ENCODE results near the gene MTF1.

Gene MTF1

GRCh38 chr1:37840711-37841110 lies 18.7 kb downstream of the MTF1 start:
- no peak for FAIRE-seq
- no peak for TF ChIP-seq PAX5 (IDR thresholded peaks at IDR 0.05; ENCODE audit: insufficient read depth, low read length, severe bottlenecking)
- no peak for TF ChIP-seq SPI1 (IDR thresholded peaks at IDR 0.05; ENCODE audit: low read depth, low read length)
- no peak for TF ChIP-seq POLR2A (IDR thresholded peaks at IDR 0.05; ENCODE audit: low read depth, low read length)
- no peak for TF ChIP-seq POU2F2 (IDR thresholded peaks at IDR 0.05; ENCODE audit: low read depth, low read length)
- TF ChIP-seq POLR2AphosphoS5 (IDR thresholded peaks at IDR 0.05; ENCODE audit: low read depth, low read length): no peak
- TF ChIP-seq TAF1 (IDR thresholded peaks at IDR 0.05; ENCODE audit: low read depth, low read length): no peak

GRCh38 chr1:37839676-37840075 lies 19.7 kb downstream of the MTF1 start:
- no peak for FAIRE-seq
- DNase-seq (ENCODE audit: insufficient read length, low spot score): no peak
- no peak for TF ChIP-seq PAX5 (IDR thresholded peaks at IDR 0.05; ENCODE audit: insufficient read depth, low read length, severe bottlenecking)
- TF ChIP-seq SPI1 (IDR thresholded peaks at IDR 0.05; ENCODE audit: low read depth, low read length): no peak
- no peak for TF ChIP-seq POU2F2 (IDR thresholded peaks at IDR 0.05; ENCODE audit: low read depth, low read length)

More at GRCh38 chr1:37840711-37841110, 18.7 kb downstream of the MTF1 start:
- no peak for DNase-seq (ENCODE audit: insufficient read length, low spot score)

GRCh38 chr1:37836788-37837187 lies 22.6 kb downstream of the MTF1 start:
- TF ChIP-seq TAF1 (IDR thresholded peaks at IDR 0.05; ENCODE audit: low read depth, low read length) (no peak), POLR2A (IDR thresholded peaks at IDR 0.05; ENCODE audit: low read depth, low read length) (no peak), POU2F2 (IDR thresholded peaks at IDR 0.05; ENCODE audit: low read depth, low read length) (no peak), SPI1 (IDR thresholded peaks at IDR 0.05; ENCODE audit: low read depth, low read length) (no peak), POLR2AphosphoS5 (IDR thresholded peaks at IDR 0.05; ENCODE audit: low read depth, low read length) (no peak), PAX5 (IDR thresholded peaks at IDR 0.05; ENCODE audit: insufficient read depth, low read length, severe bottlenecking) (no peak)
- FAIRE-seq (no peak), DNase-seq (ENCODE audit: insufficient read length, low spot score) (no peak)

GRCh38 chr1:37831809-37832208 lies 27.6 kb downstream of the MTF1 start:
- DNase-seq (ENCODE audit: insufficient read length, low spot score) (no peak), FAIRE-seq (no peak)
- TF ChIP-seq POU2F2 (IDR thresholded peaks at IDR 0.05; ENCODE audit: low read depth, low read length) (no peak), SPI1 (IDR thresholded peaks at IDR 0.05; ENCODE audit: low read depth, low read length) (no peak), TAF1 (IDR thresholded peaks at IDR 0.05; ENCODE audit: low read depth, low read length) (no peak), PAX5 (IDR thresholded peaks at IDR 0.05; ENCODE audit: insufficient read depth, low read length, severe bottlenecking) (no peak), POLR2AphosphoS5 (IDR thresholded peaks at IDR 0.05; ENCODE audit: low read depth, low read length) (no peak), POLR2A (IDR thresholded peaks at IDR 0.05; ENCODE audit: low read depth, low read length) (no peak)

GRCh38 chr1:37831109-37831508 lies 28.3 kb downstream of the MTF1 start:
- FAIRE-seq (no peak), DNase-seq (ENCODE audit: insufficient read length, low spot score) (no peak)
- no peak for TF ChIP-seq POLR2AphosphoS5 (IDR thresholded peaks at IDR 0.05; ENCODE audit: low read depth, low read length)
- no peak for TF ChIP-seq SPI1 (IDR thresholded peaks at IDR 0.05; ENCODE audit: low read depth, low read length)
- TF ChIP-seq TAF1 (IDR thresholded peaks at IDR 0.05; ENCODE audit: low read depth, low read length): no peak
- TF ChIP-seq PAX5 (IDR thresholded peaks at IDR 0.05; ENCODE audit: insufficient read depth, low read length, severe bottlenecking): no peak
- TF ChIP-seq POLR2A (IDR thresholded peaks at IDR 0.05; ENCODE audit: low read depth, low read length): no peak
- no peak for TF ChIP-seq POU2F2 (IDR thresholded peaks at IDR 0.05; ENCODE audit: low read depth, low read length)

- DNase-seq (ENCODE audit: insufficient read length, low spot score): no peak
- no peak for FAIRE-seq
These were observed 30.9 kb downstream of the MTF1 start for GRCh38 chr1:37828410-37829074.

GRCh38 chr1:37825506-37825905 lies 33.9 kb downstream of the MTF1 start:
- DNase-seq (ENCODE audit: insufficient read length, low spot score) (no peak), FAIRE-seq (no peak)
- TF ChIP-seq POLR2A (IDR thresholded peaks at IDR 0.05; ENCODE audit: low read depth, low read length) (no peak), POLR2AphosphoS5 (IDR thresholded peaks at IDR 0.05; ENCODE audit: low read depth, low read length) (no peak), SPI1 (IDR thresholded peaks at IDR 0.05; ENCODE audit: low read depth, low read length) (no peak), POU2F2 (IDR thresholded peaks at IDR 0.05; ENCODE audit: low read depth, low read length) (no peak)

More at GRCh38 chr1:37828410-37829074, 30.9 kb downstream of the MTF1 start:
- TF ChIP-seq PAX5 (IDR thresholded peaks at IDR 0.05; ENCODE audit: insufficient read depth, low read length, severe bottlenecking): no peak
- TF ChIP-seq SPI1 (IDR thresholded peaks at IDR 0.05; ENCODE audit: low read depth, low read length): no peak
- TF ChIP-seq POLR2AphosphoS5 (IDR thresholded peaks at IDR 0.05; ENCODE audit: low read depth, low read length): no peak
- no peak for TF ChIP-seq TAF1 (IDR thresholded peaks at IDR 0.05; ENCODE audit: low read depth, low read length)
- TF ChIP-seq POLR2A (IDR thresholded peaks at IDR 0.05; ENCODE audit: low read depth, low read length): no peak
- no peak for TF ChIP-seq POU2F2 (IDR thresholded peaks at IDR 0.05; ENCODE audit: low read depth, low read length)

- FAIRE-seq (no peak), DNase-seq (ENCODE audit: insufficient read length, low spot score) (no peak)
- TF ChIP-seq PAX5 (IDR thresholded peaks at IDR 0.05; ENCODE audit: insufficient read depth, low read length, severe bottlenecking) (no peak), POLR2AphosphoS5 (IDR thresholded peaks at IDR 0.05; ENCODE audit: low read depth, low read length) (no peak), POU2F2 (IDR thresholded peaks at IDR 0.05; ENCODE audit: low read depth, low read length) (no peak), POLR2A (IDR thresholded peaks at IDR 0.05; ENCODE audit: low read depth, low read length) (no peak), SPI1 (IDR thresholded peaks at IDR 0.05; ENCODE audit: low read depth, low read length) (no peak), TAF1 (IDR thresholded peaks at IDR 0.05; ENCODE audit: low read depth, low read length) (no peak)
These were observed 35.4 kb downstream of the MTF1 start for GRCh38 chr1:37824001-37824400.

- FAIRE-seq: no peak
- DNase-seq (ENCODE audit: insufficient read length, low spot score): no peak
- TF ChIP-seq POLR2A (IDR thresholded peaks at IDR 0.05; ENCODE audit: low read depth, low read length) (no peak), POU2F2 (IDR thresholded peaks at IDR 0.05; ENCODE audit: low read depth, low read length) (no peak)
These were observed 36.2 kb downstream of the MTF1 start for GRCh38 chr1:37822906-37823815.

Data from GM12891 (cell line).